Cardiac muscle cell (in vitro differentiated cells and primary cell): ENCODE data around the gene PGAM1. TPM values are rescaled to one million over a fixed set of nuclear protein-coding genes. Genes with fewer than 3 reads are reported as not detected.
"Not testable (repeated sequence)": the region's sequence is repeated elsewhere in the genome, so short reads cannot be mapped to it uniquely, and the experiment has no call there.

Experiments
- DNase-seq, 2 donors: peaks; one replicate each; pipeline versions ENCODE4 v3.0.0 to v3.0.0-alpha.2; 2010 to 2017; ENCODE audit warnings: low read depth in 1 of 2, low spot score in 1 of 2
- H3K27ac ChIP-seq: fragments of 200-600 bp; sonication (generic); 2 replicates; pipeline ENCODE4 v1.5.1; 2016
- H3K27me3 ChIP-seq: fragments of 200-600 bp; sonication (generic); 2 replicates; pipeline ENCODE4 v1.6.0; 2016; ENCODE audit warnings: control low read depth
- H3K36me3 ChIP-seq: fragments of 200-600 bp; sonication (generic); 2 replicates; pipeline ENCODE4 v1.5.1; 2016; ENCODE audit warnings: control low read depth
- H3K4me1 ChIP-seq: fragments of 200-600 bp; sonication (generic); 2 replicates; pipeline ENCODE4 v1.8.1; 2017; ENCODE audit warnings: low read depth, mild to moderate bottlenecking, mixed run types
- H3K4me3 ChIP-seq: fragments of 200-600 bp; sonication (generic); 2 replicates; pipeline ENCODE4 v1.5.1; 2016; ENCODE audit warnings: mild to moderate bottlenecking
- H3K9me3 ChIP-seq: fragments of 200-600 bp; sonication (generic); 2 replicates; pipeline ENCODE4 v1.5.1; 2017; ENCODE audit warnings: low read depth, mild to moderate bottlenecking, control low read depth
- polyA plus RNA-seq: library from polyadenylated mRNA; unstranded; fragments of >200 nt; fragmentation: Nextera tagmentation; extraction: Ambion mirVana; gene quantifications from 2 replicates; pipeline ENCODE4 v1.2.1, GENCODE V29; 2016
- total RNA-seq: library from RNA; depleted of rRNA; stranded (reverse); fragments of >200 nt; gene quantifications from 2 replicates; pipeline ENCODE4 v1.2.3, GENCODE V29; 2016
- TF ChIP-seq, protein P1 (sequence below): IDR thresholded peaks from 2 replicates; pipeline ENCODE4 v1.5.1; 2012; ENCODE audit warnings: low read depth, mild to moderate bottlenecking, low read length

Gene PGAM1
- total and polyA plus RNA-seq, 2 experiments from 2014 or later: 912 to 1,889 TPM

DNA sequence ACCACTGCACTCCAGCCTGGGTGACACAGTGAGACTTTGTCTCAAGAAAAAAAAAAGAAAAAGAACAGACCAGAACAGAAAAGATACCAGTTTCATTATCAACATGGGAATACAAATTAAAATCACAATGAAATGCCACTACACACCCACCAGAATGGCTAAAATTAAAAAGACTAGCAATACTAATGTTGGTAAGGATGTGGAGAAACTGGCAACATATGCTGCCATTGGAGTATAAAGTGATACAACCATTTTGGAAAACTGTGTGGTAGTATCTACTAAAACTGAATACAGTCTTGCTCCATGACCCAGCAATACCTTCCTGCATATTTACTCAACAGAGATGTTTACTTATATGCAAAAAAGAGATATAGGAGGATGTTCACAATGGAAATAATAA is 21.9 kb upstream of the PGAM1 start:
- Histone ChIP-seq H3K4me1 (peaks cover 7% of the 10 kb centered on the region), H3K27me3 (no peaks in the 10 kb centered on the region), H3K4me3 (no peak overlapping the region), H3K9me3 (no peaks in the 10 kb centered on the region), H3K36me3 (no peaks in the 10 kb centered on the region), H3K27ac (no peak overlapping the region)
- DNase-seq: no peak
- TF ChIP-seq, protein P1, sequence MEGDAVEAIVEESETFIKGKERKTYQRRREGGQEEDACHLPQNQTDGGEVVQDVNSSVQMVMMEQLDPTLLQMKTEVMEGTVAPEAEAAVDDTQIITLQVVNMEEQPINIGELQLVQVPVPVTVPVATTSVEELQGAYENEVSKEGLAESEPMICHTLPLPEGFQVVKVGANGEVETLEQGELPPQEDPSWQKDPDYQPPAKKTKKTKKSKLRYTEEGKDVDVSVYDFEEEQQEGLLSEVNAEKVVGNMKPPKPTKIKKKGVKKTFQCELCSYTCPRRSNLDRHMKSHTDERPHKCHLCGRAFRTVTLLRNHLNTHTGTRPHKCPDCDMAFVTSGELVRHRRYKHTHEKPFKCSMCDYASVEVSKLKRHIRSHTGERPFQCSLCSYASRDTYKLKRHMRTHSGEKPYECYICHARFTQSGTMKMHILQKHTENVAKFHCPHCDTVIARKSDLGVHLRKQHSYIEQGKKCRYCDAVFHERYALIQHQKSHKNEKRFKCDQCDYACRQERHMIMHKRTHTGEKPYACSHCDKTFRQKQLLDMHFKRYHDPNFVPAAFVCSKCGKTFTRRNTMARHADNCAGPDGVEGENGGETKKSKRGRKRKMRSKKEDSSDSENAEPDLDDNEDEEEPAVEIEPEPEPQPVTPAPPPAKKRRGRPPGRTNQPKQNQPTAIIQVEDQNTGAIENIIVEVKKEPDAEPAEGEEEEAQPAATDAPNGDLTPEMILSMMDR: no peak

DNA sequence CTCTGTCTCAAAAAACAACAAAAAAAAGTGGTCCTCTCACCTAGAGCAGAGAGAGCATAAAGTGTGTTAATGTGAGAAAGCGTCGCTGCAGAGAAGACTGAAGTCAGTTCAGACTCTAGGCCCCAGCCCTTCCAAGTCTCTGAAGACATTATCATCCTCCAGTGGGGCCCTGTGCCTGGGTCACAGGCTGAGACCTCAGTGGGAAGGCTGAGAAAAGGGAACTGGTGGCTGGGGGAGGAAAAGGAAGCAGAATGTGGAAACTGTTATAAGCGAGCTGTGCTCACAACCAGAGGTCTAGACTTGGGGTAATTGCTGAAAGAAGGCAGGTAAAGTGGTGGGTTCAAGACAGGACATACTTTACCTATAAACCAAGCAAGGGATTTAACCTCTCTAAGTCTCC is 19.9 kb upstream of the PGAM1 start:
- no peak for DNase-seq
- no peaks in the 10 kb centered on the region for H3K27me3 ChIP-seq

DNA sequence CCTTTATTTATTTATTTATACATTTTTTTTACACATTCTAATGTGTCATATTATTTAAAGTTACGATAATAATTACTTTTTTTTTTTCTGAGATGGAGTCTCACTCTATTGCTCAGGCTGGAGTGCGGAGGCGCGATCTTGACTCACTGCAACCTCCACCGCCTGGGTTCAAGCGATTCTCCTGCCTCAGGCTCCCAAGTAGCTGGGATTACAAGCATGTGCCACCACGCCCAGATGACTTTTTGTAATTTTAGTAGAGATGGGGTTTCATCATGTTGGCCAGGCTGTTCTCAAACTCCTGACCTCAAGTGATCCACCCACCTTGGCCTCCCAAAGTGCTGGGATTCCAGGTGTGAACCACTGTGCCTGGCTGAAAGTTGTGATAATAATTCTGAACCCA is 19.5 kb upstream of the PGAM1 start:
- not testable (repeated sequence) for H3K36me3 ChIP-seq, H3K9me3 ChIP-seq, H3K4me3 ChIP-seq, DNase-seq, H3K4me1 ChIP-seq, H3K27ac ChIP-seq, H3K27me3 ChIP-seq

More for the DNA sequence above, 19.9 kb upstream of the PGAM1 start:
- TF ChIP-seq, protein P1: no peak
- H3K4me1 ChIP-seq: no peaks in the 10 kb centered on the region
- H3K36me3 ChIP-seq: no peaks in the 10 kb centered on the region
- H3K9me3 ChIP-seq: no peaks in the 10 kb centered on the region
- H3K27ac ChIP-seq: no peak overlapping the region
- H3K4me3 ChIP-seq: no peak overlapping the region

DNA sequence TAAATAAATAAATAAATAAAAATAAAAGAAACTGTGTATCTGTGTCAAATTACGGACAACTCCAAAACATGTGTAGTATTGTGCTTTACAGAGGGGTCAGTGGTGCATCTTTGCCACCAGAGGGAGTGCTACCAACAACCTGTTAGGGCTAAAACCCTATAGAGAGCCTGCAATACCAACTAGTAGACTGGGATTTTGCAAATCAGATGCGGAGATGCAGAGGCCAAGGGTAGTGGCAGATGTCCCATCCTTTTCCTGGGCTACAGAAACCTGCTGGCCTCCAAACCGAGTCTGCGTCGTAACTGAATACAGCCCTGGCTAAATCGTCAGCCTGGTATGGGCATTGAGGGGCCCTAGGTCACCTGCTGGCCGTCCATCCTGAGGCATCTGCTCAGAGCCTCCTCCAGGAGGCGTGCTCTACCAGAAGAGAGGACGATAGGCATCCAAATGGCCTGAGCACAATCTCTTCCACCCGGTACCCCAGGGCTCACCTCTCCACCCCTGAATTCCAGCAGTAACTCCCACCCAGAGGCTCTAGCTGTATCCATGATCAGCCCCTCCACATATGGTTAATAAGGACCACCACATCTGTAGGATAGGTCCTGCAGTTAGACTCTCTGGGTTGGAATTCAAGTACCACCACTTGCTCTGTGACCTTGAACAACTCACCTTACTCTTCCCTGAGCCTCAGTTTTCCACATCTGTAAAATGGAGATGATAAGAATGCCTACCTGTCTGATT is 18.6 kb upstream of the PGAM1 start:
- no peaks in the 10 kb centered on the region for H3K9me3 ChIP-seq
- H3K27me3 ChIP-seq: no peaks in the 10 kb centered on the region
- H3K4me3 ChIP-seq: peak overlapping the region; percentile 9
- H3K27ac ChIP-seq: no peak overlapping the region
- DNase-seq: peak; percentile 84 to 85
- H3K36me3 ChIP-seq: no peaks in the 10 kb centered on the region
- TF ChIP-seq, protein P1: peak; percentile 80
- no peaks in the 10 kb centered on the region for H3K4me1 ChIP-seq

DNA sequence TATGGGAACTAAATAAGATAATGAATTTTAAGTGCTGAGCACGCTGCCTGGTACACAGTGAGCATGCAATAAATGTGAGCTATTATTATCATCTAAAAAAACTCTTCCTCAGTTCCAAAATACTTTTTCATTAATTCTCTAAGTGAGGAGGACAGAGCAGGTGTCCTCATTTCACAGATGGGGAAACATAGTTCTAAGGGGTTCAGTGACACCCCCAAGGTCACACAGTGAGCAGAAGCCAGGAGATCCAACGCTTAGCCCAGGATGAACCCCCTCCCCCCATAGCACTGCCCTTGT is 18.1 kb upstream of the PGAM1 start:
- no peak for DNase-seq
- TF ChIP-seq, protein P1: no peak
- Histone ChIP-seq H3K27ac (no peak overlapping the region), H3K4me1 (no peaks in the 10 kb centered on the region), H3K27me3 (no peaks in the 10 kb centered on the region), H3K9me3 (no peaks in the 10 kb centered on the region), H3K4me3 (no peak overlapping the region), H3K36me3 (no peaks in the 10 kb centered on the region)

DNA sequence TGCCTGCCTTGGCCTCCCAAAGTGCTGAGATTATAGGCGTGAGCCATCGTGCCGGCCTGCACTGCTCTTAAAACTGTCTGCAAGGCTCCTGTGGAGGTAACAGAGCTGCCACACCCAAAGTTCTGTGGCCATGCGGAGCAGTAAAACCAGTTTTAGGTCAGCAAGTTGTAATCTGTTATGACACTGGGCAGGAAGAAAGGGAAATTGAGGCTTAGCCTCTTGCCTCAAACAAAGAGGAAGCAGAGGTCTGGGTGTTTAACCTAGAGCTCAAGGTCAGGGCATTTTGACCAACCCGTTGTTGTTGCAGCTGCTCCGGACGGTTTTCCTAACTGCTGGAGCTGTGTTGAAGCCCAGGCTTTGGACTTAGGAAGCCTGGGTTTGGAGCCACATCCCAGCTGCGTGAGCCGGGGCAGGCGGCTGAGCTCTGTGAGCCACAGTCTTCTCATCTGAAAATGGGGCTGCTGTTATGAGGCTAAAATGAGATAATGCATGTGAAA is 17.4 kb upstream of the PGAM1 start:
- Histone ChIP-seq H3K9me3 (no peaks in the 10 kb centered on the region), H3K4me1 (no peaks in the 10 kb centered on the region), H3K27me3 (no peaks in the 10 kb centered on the region), H3K4me3 (no peak overlapping the region), H3K36me3 (no peaks in the 10 kb centered on the region), H3K27ac (no peak overlapping the region)
- TF ChIP-seq, protein P1: no peak
- no peak for DNase-seq
